Measurements from ENCODE around the gene EIF5. TPM values are rescaled to one million over a fixed set of nuclear protein-coding genes. Genes with fewer than 3 reads are reported as not detected.

Gene EIF5
- total and polyA plus RNA-seq, 7 donors: 70.3 to 305 (median 170) TPM

DNA sequence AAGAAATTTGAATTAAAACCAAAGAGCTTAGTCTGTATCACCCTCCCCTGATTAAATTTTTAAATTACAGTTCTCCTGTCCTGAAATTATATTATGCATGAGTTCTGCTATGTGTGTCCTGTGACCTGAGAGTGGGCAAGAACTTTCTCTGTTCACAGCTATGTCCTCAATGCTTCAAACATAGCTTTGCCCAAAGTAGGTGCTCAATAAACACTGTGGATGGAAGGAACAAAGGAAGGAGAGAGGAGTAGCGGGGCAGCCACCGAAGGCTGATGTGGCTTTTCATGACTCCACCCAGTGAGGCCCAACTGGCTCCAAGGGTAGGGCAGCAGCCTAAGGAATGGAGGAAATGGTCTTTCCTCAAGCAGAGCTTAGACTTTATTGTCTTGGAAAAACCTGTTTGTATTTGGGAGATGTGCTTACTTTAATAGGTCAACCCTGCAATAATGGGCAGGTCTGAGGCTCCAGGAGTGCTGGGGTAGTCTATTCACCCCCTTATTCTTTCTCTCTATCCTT lies 43.5 kb downstream of the EIF5 start:
- intact Hi-C loops (cut with DNase I): no loop called here
- Histone ChIP-seq H3K27me3 (no peaks in the 10 kb centered on the region), H3K4me3 (no peak overlapping the region), H3K36me3 (no peaks in the 10 kb centered on the region), H3K27ac (no peak overlapping the region), H3K4me1 (no peaks in the 10 kb centered on the region), H3K9me3 (no peaks in the 10 kb centered on the region)
- 87 to 89% methylated on average over 2 of the region's 2 CpGs for WGBS, 2 donors
- no peak for DNase-seq
- TF ChIP-seq EP300 (IDR thresholded peaks at IDR 0.05) (no peak), POLR2A (IDR thresholded peaks at IDR 0.05) (no peak), POLR2AphosphoS5 (IDR thresholded peaks at IDR 0.05) (no peak)
- TF ChIP-seq, protein P1, sequence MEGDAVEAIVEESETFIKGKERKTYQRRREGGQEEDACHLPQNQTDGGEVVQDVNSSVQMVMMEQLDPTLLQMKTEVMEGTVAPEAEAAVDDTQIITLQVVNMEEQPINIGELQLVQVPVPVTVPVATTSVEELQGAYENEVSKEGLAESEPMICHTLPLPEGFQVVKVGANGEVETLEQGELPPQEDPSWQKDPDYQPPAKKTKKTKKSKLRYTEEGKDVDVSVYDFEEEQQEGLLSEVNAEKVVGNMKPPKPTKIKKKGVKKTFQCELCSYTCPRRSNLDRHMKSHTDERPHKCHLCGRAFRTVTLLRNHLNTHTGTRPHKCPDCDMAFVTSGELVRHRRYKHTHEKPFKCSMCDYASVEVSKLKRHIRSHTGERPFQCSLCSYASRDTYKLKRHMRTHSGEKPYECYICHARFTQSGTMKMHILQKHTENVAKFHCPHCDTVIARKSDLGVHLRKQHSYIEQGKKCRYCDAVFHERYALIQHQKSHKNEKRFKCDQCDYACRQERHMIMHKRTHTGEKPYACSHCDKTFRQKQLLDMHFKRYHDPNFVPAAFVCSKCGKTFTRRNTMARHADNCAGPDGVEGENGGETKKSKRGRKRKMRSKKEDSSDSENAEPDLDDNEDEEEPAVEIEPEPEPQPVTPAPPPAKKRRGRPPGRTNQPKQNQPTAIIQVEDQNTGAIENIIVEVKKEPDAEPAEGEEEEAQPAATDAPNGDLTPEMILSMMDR (IDR thresholded peaks at IDR 0.05): no peak

DNA sequence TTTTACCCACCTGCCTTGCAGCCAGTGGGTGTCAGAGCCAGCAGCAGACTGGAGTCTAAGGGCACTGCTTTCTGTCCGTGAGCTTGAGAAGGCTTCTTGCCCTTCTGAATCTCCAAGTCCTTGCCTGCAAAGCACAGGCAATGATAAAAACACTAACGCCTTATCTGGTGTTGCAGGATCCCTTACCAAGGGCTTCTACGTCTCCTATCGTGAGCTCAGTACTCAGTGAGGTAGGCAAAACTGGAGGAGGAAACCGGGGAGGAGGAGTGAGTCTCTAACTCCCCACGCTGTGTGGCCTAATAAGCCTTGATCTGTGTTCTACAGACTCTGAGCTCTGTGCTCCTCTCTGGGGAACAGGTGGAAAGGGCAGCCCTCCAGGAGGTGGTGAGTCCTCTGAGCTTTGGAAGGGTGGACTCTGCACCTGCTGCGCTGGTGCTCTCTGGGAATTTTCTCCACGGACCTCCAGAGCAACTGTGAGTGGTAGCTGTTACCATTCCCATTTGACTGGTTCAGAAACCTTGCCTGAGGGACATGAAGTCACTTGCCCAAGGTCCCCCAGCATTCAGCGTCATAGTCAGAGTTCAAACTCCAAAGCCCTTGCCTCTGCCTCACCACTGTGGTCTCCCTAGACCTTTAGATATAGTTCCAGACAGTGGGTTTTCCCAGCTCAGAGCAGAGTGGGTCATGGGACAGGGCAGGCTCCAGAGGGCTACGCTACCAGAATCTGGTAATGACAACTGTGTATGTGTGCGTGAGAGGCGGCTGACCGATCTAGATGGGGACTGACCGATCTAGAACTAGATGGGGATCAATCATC lies 44.2 kb downstream of the EIF5 start:
- no peaks in the 10 kb centered on the region for H3K4me1 ChIP-seq
- H3K27ac ChIP-seq: no peak overlapping the region
- no peaks in the 10 kb centered on the region for H3K36me3 ChIP-seq
- intact Hi-C loops (cut with DNase I): no loop called here
- no peaks in the 10 kb centered on the region for H3K9me3 ChIP-seq
- no peaks in the 10 kb centered on the region for H3K27me3 ChIP-seq
- 86 to 87% methylated on average over 14 of the region's 14 CpGs for WGBS, 2 donors
- no peak overlapping the region for H3K4me3 ChIP-seq
- TF ChIP-seq EP300 (IDR thresholded peaks at IDR 0.05) (no peak), POLR2A (IDR thresholded peaks at IDR 0.05) (no peak), POLR2AphosphoS5 (IDR thresholded peaks at IDR 0.05) (no peak)
- TF ChIP-seq, protein P1 (IDR thresholded peaks at IDR 0.05): no peak
- DNase-seq: no peak

DNA sequence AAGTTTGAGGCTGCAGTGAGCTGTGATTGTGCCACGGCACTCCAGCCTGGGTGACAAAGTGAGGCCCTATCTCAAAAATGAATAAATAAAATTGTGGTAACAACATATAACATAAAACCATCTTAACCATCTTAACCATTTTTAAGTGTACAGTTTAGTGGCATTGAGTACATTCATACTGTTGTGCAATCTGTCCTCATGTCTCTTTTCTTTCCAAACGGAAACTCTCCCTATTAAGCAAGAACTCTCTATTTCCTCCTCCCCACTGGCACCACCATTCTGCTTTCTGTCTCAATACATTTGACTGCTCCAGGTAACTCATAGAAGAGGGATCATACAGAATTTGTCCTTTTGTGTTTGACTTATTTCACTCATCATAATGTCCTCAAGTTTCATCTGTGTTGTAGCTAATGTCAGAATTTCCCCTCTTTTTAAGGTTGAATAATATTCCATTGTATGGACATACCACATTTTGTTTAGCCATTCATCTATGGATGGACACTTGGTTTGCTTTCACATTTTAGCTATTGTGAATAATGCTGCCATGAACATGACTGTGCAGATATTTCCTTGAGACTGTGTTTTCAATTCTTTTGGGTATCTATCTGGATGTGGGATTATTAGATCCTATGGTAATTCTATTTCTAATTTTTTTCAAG lies 46.8 kb downstream of the EIF5 start:
- Histone ChIP-seq H3K27me3 (no peaks in the 10 kb centered on the region), H3K4me3 (no peak overlapping the region), H3K36me3 (no peaks in the 10 kb centered on the region), H3K4me1 (peaks cover 0 to 6% (median 6%) of the 10 kb centered on the region in 4 donors), H3K9me3 (no peaks in the 10 kb centered on the region), H3K27ac (no peak overlapping the region)
- 1 to 20% methylated on average over 2 of the region's 2 CpGs for WGBS, 2 donors
- no peak for TF ChIP-seq EP300 (IDR thresholded peaks at IDR 0.05)
- no peak for TF ChIP-seq POLR2AphosphoS5 (IDR thresholded peaks at IDR 0.05)
- TF ChIP-seq POLR2A (IDR thresholded peaks at IDR 0.05): no peak
- TF ChIP-seq, protein P1 (IDR thresholded peaks at IDR 0.05): no peak
- intact Hi-C loops (cut with DNase I): no loop called here
- DNase-seq: no peak

DNA sequence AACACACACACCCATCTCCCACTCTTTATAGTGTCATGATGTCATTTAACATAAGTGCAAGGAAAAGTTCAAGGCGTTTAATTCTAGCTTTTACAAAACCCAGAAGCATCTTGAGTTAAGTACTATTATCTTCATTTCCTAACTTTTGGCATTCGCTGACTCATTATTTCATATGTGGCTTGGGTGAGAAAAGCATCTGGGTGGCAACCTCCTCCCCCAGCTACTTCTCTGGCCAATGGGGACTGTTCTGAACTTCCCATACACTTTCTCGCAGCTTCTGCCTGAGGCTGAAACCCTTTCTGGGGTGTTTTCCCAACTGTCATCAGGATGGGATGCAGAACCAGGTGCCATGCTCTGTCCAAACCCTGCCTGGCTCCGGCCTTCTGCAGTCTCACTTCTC lies 48.3 kb downstream of the EIF5 start:
- no peak overlapping the region for H3K27ac ChIP-seq
- no peaks in the 10 kb centered on the region for H3K27me3 ChIP-seq
- H3K4me1 ChIP-seq: peaks cover 0 to 17% (median 16%) of the 10 kb centered on the region in 4 donors
- TF ChIP-seq POLR2AphosphoS5 (IDR thresholded peaks at IDR 0.05): no peak
- no peak for TF ChIP-seq POLR2A (IDR thresholded peaks at IDR 0.05)
- no peak for TF ChIP-seq EP300 (IDR thresholded peaks at IDR 0.05)
- TF ChIP-seq, protein P1 (IDR thresholded peaks at IDR 0.05): no peak
- WGBS, 2 donors: 66 to 74% methylated on average over 4 of the region's 4 CpGs
- no peak overlapping the region for H3K4me3 ChIP-seq
- DNase-seq: no peak
- no peaks in the 10 kb centered on the region for H3K9me3 ChIP-seq
- H3K36me3 ChIP-seq: no peaks in the 10 kb centered on the region
- intact Hi-C loops (cut with DNase I): no loop called here
